ENCODE data around the gene NFAM1. TPM values are rescaled to one million over a fixed set of nuclear protein-coding genes. Genes with fewer than 3 reads are reported as not detected.

NFAM1 gene
- total RNA-seq, 6 experiments from 2014 or later: not detected

DNA sequence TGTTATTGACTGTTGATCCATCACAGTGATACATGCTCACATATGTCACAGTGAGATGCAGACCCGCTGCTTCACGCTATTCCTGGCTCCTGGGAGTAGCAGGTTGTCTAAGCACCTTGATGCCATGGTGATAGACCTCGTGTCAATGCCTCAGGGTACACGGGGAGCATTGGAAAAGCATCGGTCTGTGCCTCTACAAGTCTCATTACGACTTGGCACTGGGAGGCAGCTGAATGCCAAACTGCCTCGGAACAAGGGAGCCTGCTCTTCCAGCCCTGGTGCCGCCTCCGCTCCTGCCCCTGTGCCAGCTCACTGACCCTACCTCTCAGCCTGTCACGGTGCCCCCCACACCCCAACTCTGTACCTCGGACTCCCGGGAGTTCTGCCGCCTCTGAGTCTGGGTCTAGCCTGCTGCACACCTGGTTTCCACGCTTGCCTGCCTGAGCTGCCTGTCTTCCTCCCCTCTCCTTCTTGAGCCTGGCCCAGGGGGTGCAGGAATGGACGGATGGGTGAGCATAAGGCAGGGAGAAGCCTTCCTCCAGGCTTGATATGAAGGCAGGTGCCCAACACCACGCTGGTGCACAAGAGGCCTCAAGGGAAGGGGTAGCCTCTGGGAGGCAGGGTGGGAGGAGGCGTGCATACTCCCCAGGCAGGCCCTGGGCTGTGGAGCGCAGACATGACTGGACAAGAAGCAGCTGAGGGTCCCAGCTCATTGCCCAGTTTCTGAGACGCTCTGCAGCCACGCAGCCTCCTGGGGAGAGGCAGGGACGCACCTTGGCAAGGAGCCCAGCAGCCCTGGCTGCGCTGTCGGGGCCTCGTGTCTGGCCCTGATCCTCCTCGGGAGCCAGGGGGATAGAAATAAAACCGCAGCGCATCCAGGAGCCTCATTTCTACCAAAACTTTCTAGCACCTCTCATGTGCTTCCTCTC is 1.8 kb upstream of the NFAM1 start:
- H3K9me3 Mint-ChIP-seq: no peaks in the 10 kb centered on the region
- H3K27me3 Mint-ChIP-seq (ENCODE audit: insufficient read depth): peaks cover 46% of the 10 kb centered on the region
- TF ChIP-seq, protein P1, sequence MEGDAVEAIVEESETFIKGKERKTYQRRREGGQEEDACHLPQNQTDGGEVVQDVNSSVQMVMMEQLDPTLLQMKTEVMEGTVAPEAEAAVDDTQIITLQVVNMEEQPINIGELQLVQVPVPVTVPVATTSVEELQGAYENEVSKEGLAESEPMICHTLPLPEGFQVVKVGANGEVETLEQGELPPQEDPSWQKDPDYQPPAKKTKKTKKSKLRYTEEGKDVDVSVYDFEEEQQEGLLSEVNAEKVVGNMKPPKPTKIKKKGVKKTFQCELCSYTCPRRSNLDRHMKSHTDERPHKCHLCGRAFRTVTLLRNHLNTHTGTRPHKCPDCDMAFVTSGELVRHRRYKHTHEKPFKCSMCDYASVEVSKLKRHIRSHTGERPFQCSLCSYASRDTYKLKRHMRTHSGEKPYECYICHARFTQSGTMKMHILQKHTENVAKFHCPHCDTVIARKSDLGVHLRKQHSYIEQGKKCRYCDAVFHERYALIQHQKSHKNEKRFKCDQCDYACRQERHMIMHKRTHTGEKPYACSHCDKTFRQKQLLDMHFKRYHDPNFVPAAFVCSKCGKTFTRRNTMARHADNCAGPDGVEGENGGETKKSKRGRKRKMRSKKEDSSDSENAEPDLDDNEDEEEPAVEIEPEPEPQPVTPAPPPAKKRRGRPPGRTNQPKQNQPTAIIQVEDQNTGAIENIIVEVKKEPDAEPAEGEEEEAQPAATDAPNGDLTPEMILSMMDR (IDR thresholded peaks at IDR 0.05): no peak
- peaks cover under 1% of the 10 kb centered on the region; the same call in 1 of the 2 replicates for H3K4me1 Mint-ChIP-seq (ENCODE audit: low read depth)
- H3K27ac Mint-ChIP-seq: no peak overlapping the region
- H3K4me3 Mint-ChIP-seq: no peak overlapping the region
- no peaks in the 10 kb centered on the region for H3K36me3 Mint-ChIP-seq (ENCODE audit: low read depth)
- no peak for DNase-seq

DNA sequence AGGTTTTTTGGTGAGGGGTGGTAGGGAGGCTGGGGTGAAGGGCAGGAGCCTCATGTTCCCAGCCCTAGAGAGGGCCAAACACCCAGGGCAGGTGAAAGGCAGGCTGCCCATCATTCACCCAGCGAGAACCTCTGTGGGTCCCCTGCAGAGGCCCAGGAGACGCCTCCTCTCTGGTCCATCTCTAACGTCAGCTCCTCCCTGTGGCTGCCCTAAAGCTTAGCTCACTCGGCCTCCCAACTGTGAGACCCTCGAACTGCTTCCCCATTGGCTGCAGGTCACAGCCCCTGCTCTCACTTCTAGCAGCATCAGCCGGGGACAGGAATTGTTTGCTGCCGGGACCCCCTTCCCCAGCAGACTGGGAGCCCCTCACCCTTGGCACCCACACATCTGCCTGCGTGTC is 615 bp upstream of the NFAM1 start:
- H3K27ac Mint-ChIP-seq: no peak overlapping the region
- DNase-seq: no peak
- TF ChIP-seq, protein P1 (IDR thresholded peaks at IDR 0.05): no peak
- H3K4me1 Mint-ChIP-seq (ENCODE audit: low read depth): no peaks in the 10 kb centered on the region
- H3K27me3 Mint-ChIP-seq (ENCODE audit: insufficient read depth): peaks cover 49% of the 10 kb centered on the region
- no peaks in the 10 kb centered on the region for H3K36me3 Mint-ChIP-seq (ENCODE audit: low read depth)
- no peak overlapping the region for H3K4me3 Mint-ChIP-seq
- no peaks in the 10 kb centered on the region for H3K9me3 Mint-ChIP-seq

DNA sequence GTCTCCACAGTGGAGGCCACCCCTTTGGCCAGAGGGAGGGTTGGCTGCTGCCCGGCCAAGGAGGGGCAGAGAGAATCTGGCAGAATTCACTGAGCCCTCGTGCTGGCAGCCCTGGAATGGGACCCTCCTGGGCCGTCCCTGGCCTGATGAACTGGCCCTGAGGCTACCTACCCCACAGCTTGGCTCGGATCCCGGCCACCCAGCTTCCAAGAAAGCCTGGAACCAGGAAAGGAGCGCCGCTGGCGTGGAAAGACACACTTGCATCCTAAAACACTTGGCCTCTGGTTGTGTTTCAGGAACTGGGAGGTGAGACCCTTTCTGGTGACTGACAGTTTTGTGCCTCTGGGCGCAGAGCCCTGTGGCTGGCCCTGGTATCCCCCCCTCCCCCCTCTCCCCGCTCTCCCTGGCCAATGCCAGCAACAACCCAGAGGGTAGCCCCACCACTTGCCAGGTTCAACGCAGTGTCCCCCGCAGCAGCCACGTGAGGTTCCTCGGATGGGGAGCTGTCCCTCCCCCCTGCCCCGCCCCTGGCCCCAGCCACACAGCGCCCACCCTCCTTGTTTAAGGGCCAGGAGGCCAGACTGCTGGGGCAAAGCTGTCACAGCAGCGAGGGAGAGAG is 693 bp downstream of the NFAM1 start:
- DNase-seq: no peak
- Mint-ChIP-seq H3K4me1 (ENCODE audit: low read depth) (no peaks in the 10 kb centered on the region), H3K4me3 (no peak overlapping the region), H3K27ac (no peak overlapping the region), H3K36me3 (ENCODE audit: low read depth) (no peaks in the 10 kb centered on the region), H3K9me3 (no peaks in the 10 kb centered on the region), H3K27me3 (ENCODE audit: insufficient read depth) (peaks cover 54% of the 10 kb centered on the region)
- TF ChIP-seq, protein P1 (IDR thresholded peaks at IDR 0.05): no peak

DNA sequence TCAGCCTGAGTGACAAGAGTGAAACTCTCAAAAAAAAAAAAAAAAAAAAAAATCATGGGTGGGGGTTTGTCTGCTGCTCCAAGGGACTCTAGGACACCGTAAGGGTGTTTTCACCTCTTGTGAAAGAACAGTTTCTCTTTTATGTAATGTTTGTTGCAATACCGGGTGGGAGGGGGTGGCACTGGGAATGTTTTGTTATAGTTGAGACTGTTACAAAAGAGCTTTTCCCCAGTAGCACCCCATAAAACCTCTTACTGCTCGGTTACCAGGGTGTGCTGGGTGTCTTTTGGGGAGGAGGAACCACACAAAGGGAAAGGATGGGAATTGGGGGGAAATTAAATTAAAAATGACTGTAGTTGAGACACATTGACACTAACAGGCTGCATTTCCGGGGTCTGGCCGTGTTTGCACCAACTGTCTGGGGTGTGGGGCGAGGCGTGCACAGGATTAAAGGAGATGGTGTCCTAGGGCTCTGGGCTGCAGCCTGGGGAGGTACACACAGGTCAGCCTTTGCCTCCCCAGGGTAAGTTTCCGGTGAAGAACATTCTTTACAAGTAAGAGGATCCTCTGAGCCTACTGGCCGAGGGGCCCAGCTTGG is 1.6 kb downstream of the NFAM1 start:
- no peak for DNase-seq
- H3K27me3 Mint-ChIP-seq (ENCODE audit: insufficient read depth): peaks cover 49% of the 10 kb centered on the region
- H3K36me3 Mint-ChIP-seq (ENCODE audit: low read depth): no peaks in the 10 kb centered on the region
- H3K4me3 Mint-ChIP-seq: no peak overlapping the region
- H3K9me3 Mint-ChIP-seq: no peaks in the 10 kb centered on the region
- TF ChIP-seq, protein P1 (IDR thresholded peaks at IDR 0.05): no peak
- H3K4me1 Mint-ChIP-seq (ENCODE audit: low read depth): no peaks in the 10 kb centered on the region
- H3K27ac Mint-ChIP-seq: no peak overlapping the region

DNA sequence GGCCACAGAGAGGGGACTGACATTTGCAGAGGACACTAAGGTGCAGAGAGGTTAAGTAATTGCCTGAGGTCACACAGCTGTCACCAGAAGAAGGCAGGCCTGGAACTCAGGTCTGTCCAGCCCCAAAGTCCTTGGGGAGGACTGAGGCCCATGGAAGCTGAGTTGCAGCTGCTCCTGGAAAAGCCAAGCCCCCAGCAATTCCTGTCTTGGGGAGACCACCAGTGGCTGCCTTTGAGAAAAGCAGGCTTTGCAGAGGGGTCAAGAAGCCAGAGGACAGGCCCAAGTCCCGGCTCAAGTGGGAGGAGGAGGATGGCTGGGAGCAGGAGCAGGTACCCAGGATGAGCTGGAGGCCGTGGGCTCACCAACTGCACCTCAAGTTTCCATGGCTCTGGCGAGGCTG is 3.4 kb downstream of the NFAM1 start:
- Mint-ChIP-seq H3K27ac (no peak overlapping the region), H3K27me3 (ENCODE audit: insufficient read depth) (peaks cover 55% of the 10 kb centered on the region), H3K4me1 (ENCODE audit: low read depth) (no peaks in the 10 kb centered on the region), H3K9me3 (no peaks in the 10 kb centered on the region), H3K4me3 (no peak overlapping the region), H3K36me3 (ENCODE audit: low read depth) (no peaks in the 10 kb centered on the region)
- TF ChIP-seq, protein P1 (IDR thresholded peaks at IDR 0.05): no peak
- DNase-seq: no peak
